Myocyte (in vitro differentiated cells): ENCODE measurements around the gene PDIA5. TPM values are rescaled to one million over a fixed set of nuclear protein-coding genes. Genes with fewer than 3 reads are reported as not detected.

Source experiments
- DNase-seq: peaks from one replicate; pipeline ENCODE4 v3.0.0-alpha.2; 2012; ENCODE audit warnings: low read depth
- microRNA-seq: library from miRNA; unstranded; fragments of <30 nt; microRNA quantifications from one replicate; pipeline ENCODE4, GENCODE V29; 2016
- total RNA-seq: library from RNA; depleted of rRNA; stranded (reverse); fragments of >200 nt; gene quantifications from 2 replicates; pipeline ENCODE4 v1.2.3, GENCODE V29; 2014

Gene PDIA5
- total RNA-seq, 1 donor from 2014 or later: 11.8 TPM

- DNase-seq: no peak
Observed at GRCh38 chr3:123161167-123161566, 94.3 kb downstream of the PDIA5 start.

- no peak for DNase-seq
Observed at GRCh38 chr3:123163141-123163540, 96.3 kb downstream of the PDIA5 start.

- no peak for DNase-seq
Observed at GRCh38 chr3:123165163-123165562, 98.3 kb downstream of the PDIA5 start.

- DNase-seq: no peak
Observed at GRCh38 chr3:123167686-123168085, 100.9 kb downstream of the PDIA5 start.

- no peak for DNase-seq
Observed at GRCh38 chr3:123168122-123168521, 101.3 kb downstream of the PDIA5 start.

- DNase-seq: no peak
Observed at GRCh38 chr3:123168605-123169004, 101.8 kb downstream of the PDIA5 start.

GRCh38 chr3:123169492-123169929 lies 102.7 kb downstream of the PDIA5 start:
- DNase-seq: no peak

GRCh38 chr3:123169930-123170329 lies 103.1 kb downstream of the PDIA5 start:
- DNase-seq: no peak

GRCh38 chr3:123180791-123181190 lies 114.0 kb downstream of the PDIA5 start:
- no peak for DNase-seq

- peak; percentile 9 for DNase-seq
Observed at GRCh38 chr3:123186695-123187094, 119.9 kb downstream of the PDIA5 start.

GRCh38 chr3:123188058-123188457 lies 121.2 kb downstream of the PDIA5 start:
- no peak for DNase-seq

- no peak for DNase-seq
Observed at GRCh38 chr3:123193448-123194101, 126.8 kb downstream of the PDIA5 start.

- DNase-seq: peak; percentile 22
Observed at GRCh38 chr3:123194552-123194951, 127.7 kb downstream of the PDIA5 start.

- DNase-seq: no peak
Observed at GRCh38 chr3:123198372-123198771, 131.5 kb downstream of the PDIA5 start.

- no peak for DNase-seq
Observed at GRCh38 chr3:123201223-123201556, 134.4 kb downstream of the PDIA5 start.

GRCh38 chr3:123201557-123202427 lies 135.0 kb downstream of the PDIA5 start, which contains the start of gene SEC22A:
TSS of gene SEC22A (plus strand) at chr3:123201943. CDS start at chr3:123209218, 7,275 bp downstream.
- DNase-seq: peak; percentile 94

- DNase-seq: no peak
Observed at GRCh38 chr3:123202451-123202850, 135.6 kb downstream of the PDIA5 start.

Small RNA genes within 50 kb of the gene (microRNA-seq; reads per million reads assigned to microRNA genes)
- not detected for gene MIR7110

Other genes starting within 250 kb of the PDIA5 start
- 0.08 and 0.94 TPM in 2 replicates for gene SEMA5B, start 39.3 kb upstream of the PDIA5 start, total RNA-seq
- 25.1 and 25.4 TPM in 2 replicates for gene SEC22A, start 134.9 kb downstream of the PDIA5 start, total RNA-seq